HEK293 (cell line): ENCODE measurements around the gene DDX31.

Source experiments
- BCL11B ChIP-seq: fragments of 450-650 bp; formaldehyde crosslinking; IDR thresholded peaks from 2 replicates; pipeline ENCODE4 v1.5.1; 2016; ENCODE audit warnings: low read depth, missing biosample characterization, missing genetic modification characterization
- GLIS2 ChIP-seq: fragments of 450-650 bp; formaldehyde crosslinking; IDR thresholded peaks from 2 replicates; pipeline ENCODE4 v1.5.1; 2016; ENCODE audit warnings: missing biosample characterization, missing genetic modification characterization
- KLF8 ChIP-seq: fragments of 450-650 bp; formaldehyde crosslinking; IDR thresholded peaks from 2 replicates; pipeline ENCODE4 v1.5.1; 2016; ENCODE audit warnings: missing biosample characterization, missing genetic modification characterization
- OSR2 ChIP-seq: fragments of 450-650 bp; formaldehyde crosslinking; IDR thresholded peaks from 2 replicates; pipeline ENCODE4 v1.5.1; 2016; ENCODE audit warnings: missing biosample characterization, missing genetic modification characterization
- SCRT1 ChIP-seq: fragments of 450-650 bp; formaldehyde crosslinking; IDR thresholded peaks from 2 replicates; pipeline ENCODE4 v1.5.1; 2016; ENCODE audit warnings: missing biosample characterization, missing genetic modification characterization, borderline replicate concordance
- TSHZ1 ChIP-seq: fragments of 450-650 bp; formaldehyde crosslinking; IDR thresholded peaks from 2 replicates; pipeline ENCODE4 v1.5.1; 2016; ENCODE audit warnings: missing biosample characterization, missing genetic modification characterization, borderline replicate concordance
- WT1 ChIP-seq: fragments of 450-650 bp; formaldehyde crosslinking; IDR thresholded peaks from 2 replicates; pipeline ENCODE4 v1.5.1; 2016; ENCODE audit warnings: missing biosample characterization, missing genetic modification characterization
- ZBTB10 ChIP-seq: fragments of 450-650 bp; formaldehyde crosslinking; IDR thresholded peaks from 2 replicates; pipeline ENCODE4 v1.5.1; 2016; ENCODE audit warnings: missing biosample characterization, missing genetic modification characterization
- ZBTB44 ChIP-seq: fragments of 450-650 bp; IDR thresholded peaks from 2 replicates; pipeline ENCODE4 v1.5.1; 2018; ENCODE audit warnings: missing biosample characterization, mild to moderate bottlenecking, missing genetic modification characterization
- ZBTB8A ChIP-seq: fragments of 450-650 bp; formaldehyde crosslinking; IDR thresholded peaks from 2 replicates; pipeline ENCODE4 v1.5.1; 2016; ENCODE audit warnings: missing biosample characterization, missing genetic modification characterization
- ZFP69B ChIP-seq: fragments of 450-650 bp; formaldehyde crosslinking; IDR thresholded peaks from 2 replicates; pipeline ENCODE4 v1.5.1; 2016; ENCODE audit warnings: missing biosample characterization, missing genetic modification characterization
- ZIC2 ChIP-seq: fragments of 450-650 bp; formaldehyde crosslinking; IDR thresholded peaks from 2 replicates; pipeline ENCODE4 v1.5.1; 2016; ENCODE audit warnings: missing biosample characterization, missing genetic modification characterization
- ZNF121 ChIP-seq: fragments of 450-650 bp; formaldehyde crosslinking; IDR thresholded peaks from 2 replicates; pipeline ENCODE4 v1.5.1; 2016; ENCODE audit warnings: missing biosample characterization, missing genetic modification characterization
- ZNF19 ChIP-seq: fragments of 450-650 bp; formaldehyde crosslinking; IDR thresholded peaks from 2 replicates; pipeline ENCODE4; 2016; ENCODE audit warnings: missing biosample characterization, missing genetic modification characterization, low read depth
- ZNF48 ChIP-seq: fragments of 450-650 bp; formaldehyde crosslinking; IDR thresholded peaks from 2 replicates; pipeline ENCODE4 v1.5.1; 2016; ENCODE audit warnings: missing biosample characterization, missing genetic modification characterization
- ZNF510 ChIP-seq: fragments of 450-650 bp; formaldehyde crosslinking; IDR thresholded peaks from 2 replicates; pipeline ENCODE4 v1.5.1; 2018; ENCODE audit warnings: mild to moderate bottlenecking, missing genetic modification characterization, missing biosample characterization; ENCODE audit not compliant: insufficient replicate concordance
- ZNF626 ChIP-seq: fragments of 450-650 bp; sonication (Bioruptor Pico); formaldehyde crosslinking; IDR thresholded peaks from 2 replicates; pipeline ENCODE4 v1.5.1; 2018; ENCODE audit warnings: missing biosample characterization, missing genetic modification characterization, inconsistent platforms
- ZNF658 ChIP-seq: fragments of 450-650 bp; formaldehyde crosslinking; IDR thresholded peaks from 2 replicates; pipeline ENCODE4; 2016; ENCODE audit warnings: missing biosample characterization, missing genetic modification characterization
- ZNF776 ChIP-seq: fragments of 450-650 bp; formaldehyde crosslinking; IDR thresholded peaks from 2 replicates; pipeline ENCODE4 v1.5.0; 2017; ENCODE audit warnings: missing biosample characterization, missing genetic modification characterization, borderline replicate concordance
- ZXDB ChIP-seq: fragments of 450-650 bp; formaldehyde crosslinking; IDR thresholded peaks from 2 replicates; pipeline ENCODE4 v1.5.1; 2016; ENCODE audit warnings: missing biosample characterization, missing genetic modification characterization
- TF ChIP-seq, protein P1 (sequence below): fragments of 450-650 bp; formaldehyde crosslinking; IDR thresholded peaks from 2 replicates; pipeline ENCODE4 v1.5.1; 2016; ENCODE audit warnings: missing biosample characterization, missing genetic modification characterization
- TF ChIP-seq, protein P2 (sequence below): fragments of 450-650 bp; formaldehyde crosslinking; IDR thresholded peaks from 2 replicates; pipeline ENCODE4 v1.5.1; 2016; ENCODE audit warnings: missing biosample characterization, missing genetic modification characterization
- TF ChIP-seq, protein P3 (sequence below): fragments of 450-650 bp; formaldehyde crosslinking; IDR thresholded peaks from 2 replicates; pipeline ENCODE4 v1.5.1; 2017; ENCODE audit warnings: missing biosample characterization, missing genetic modification characterization
- TF ChIP-seq, protein P4 (sequence below): fragments of 450-650 bp; formaldehyde crosslinking; IDR thresholded peaks from 2 replicates; pipeline ENCODE4 v1.5.1; 2016; ENCODE audit warnings: missing biosample characterization, missing genetic modification characterization

DDX31 gene

DNA sequence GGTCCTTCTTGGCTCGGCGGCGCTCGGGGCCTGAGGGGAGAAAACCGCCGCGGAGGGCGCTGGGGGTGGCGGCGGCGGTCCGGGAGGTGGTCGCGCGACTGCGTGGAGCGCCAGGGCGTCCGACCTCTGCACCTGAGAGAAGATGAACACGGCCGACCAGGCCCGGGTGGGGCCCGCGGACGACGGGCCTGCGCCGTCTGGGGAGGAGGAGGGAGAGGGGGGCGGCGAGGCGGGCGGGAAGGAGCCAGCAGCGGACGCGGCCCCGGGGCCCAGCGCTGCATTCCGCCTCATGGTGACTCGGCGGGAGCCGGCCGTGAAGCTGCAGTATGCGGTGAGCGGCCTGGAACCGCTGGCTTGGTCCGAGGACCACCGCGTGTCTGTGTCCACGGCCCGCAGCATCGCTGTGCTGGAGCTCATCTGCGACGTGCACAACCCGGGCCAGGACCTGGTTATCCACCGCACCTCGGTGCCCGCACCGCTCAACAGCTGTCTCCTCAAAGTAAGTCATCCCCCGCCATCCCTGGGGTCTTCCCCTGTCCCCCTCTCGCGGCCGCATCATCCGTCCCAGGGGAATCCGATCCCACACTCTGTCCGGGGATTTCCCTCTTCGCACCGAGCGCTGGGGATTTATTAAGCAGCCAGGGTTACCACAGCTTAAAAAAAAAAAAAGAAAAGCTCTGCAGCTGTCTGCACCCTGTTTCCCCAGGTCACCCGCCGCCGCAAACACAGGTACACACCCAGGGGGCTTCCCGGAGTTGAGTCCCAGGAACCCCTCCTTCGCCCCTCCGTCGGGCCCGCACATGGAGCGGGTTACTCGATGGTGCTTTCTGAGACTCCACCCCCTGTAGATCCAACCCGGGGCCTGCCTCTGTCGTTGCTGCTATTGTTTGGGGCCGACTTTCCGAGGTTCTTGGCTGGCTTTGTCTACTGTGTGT lies 941 bp upstream of the DDX31 start, which contains the start of gene GTF3C4 (continued):
- 0 out of 2 replicates have a peak, but pooled peaks have one; percentile 19 for TF ChIP-seq ZNF121 (tag by site-specific recombination)
- no peak for TF ChIP-seq ZNF658 (tag by site-specific recombination)
- no peak for TF ChIP-seq BCL11B (tag by site-specific recombination)
- TF ChIP-seq, protein P1, sequence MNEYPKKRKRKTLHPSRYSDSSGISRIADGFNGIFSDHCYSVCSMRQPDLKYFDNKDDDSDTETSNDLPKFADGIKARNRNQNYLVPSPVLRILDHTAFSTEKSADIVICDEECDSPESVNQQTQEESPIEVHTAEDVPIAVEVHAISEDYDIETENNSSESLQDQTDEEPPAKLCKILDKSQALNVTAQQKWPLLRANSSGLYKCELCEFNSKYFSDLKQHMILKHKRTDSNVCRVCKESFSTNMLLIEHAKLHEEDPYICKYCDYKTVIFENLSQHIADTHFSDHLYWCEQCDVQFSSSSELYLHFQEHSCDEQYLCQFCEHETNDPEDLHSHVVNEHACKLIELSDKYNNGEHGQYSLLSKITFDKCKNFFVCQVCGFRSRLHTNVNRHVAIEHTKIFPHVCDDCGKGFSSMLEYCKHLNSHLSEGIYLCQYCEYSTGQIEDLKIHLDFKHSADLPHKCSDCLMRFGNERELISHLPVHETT (tag by site-specific recombination): 0 out of 2 replicates have a peak, but pooled peaks have one; percentile 15
- TF ChIP-seq ZIC2: peak; percentile 28; the same call in 1 of the 2 replicates
- TF ChIP-seq GLIS2 (tag by site-specific recombination): peak; percentile 92
- no peak for TF ChIP-seq ZNF776 (tag by site-specific recombination)
- no peak for TF ChIP-seq ZNF48
- no peak for TF ChIP-seq OSR2
- TF ChIP-seq ZBTB8A: no peak
- no peak for TF ChIP-seq ZBTB10 (tag by site-specific recombination)
- TF ChIP-seq ZNF19: no peak
- no peak for TF ChIP-seq WT1 (tag by site-specific recombination)
- TF ChIP-seq ZFP69B: peak; percentile 50
- TF ChIP-seq, protein P2, sequence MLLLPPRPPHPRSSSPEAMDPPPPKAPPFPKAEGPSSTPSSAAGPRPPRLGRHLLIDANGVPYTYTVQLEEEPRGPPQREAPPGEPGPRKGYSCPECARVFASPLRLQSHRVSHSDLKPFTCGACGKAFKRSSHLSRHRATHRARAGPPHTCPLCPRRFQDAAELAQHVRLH (tag by site-specific recombination): no peak
- TF ChIP-seq, protein P3, sequence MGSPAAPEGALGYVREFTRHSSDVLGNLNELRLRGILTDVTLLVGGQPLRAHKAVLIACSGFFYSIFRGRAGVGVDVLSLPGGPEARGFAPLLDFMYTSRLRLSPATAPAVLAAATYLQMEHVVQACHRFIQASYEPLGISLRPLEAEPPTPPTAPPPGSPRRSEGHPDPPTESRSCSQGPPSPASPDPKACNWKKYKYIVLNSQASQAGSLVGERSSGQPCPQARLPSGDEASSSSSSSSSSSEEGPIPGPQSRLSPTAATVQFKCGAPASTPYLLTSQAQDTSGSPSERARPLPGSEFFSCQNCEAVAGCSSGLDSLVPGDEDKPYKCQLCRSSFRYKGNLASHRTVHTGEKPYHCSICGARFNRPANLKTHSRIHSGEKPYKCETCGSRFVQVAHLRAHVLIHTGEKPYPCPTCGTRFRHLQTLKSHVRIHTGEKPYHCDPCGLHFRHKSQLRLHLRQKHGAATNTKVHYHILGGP: no peak
- TF ChIP-seq KLF8 (tag by site-specific recombination): no peak
- no peak for TF ChIP-seq TSHZ1 (tag by site-specific recombination)
- no peak for TF ChIP-seq ZBTB44 (tag by site-specific recombination)
- TF ChIP-seq ZNF626 (tag by site-specific recombination): no peak
- no peak for TF ChIP-seq ZNF510 (tag by site-specific recombination)
- TF ChIP-seq, protein P4, sequence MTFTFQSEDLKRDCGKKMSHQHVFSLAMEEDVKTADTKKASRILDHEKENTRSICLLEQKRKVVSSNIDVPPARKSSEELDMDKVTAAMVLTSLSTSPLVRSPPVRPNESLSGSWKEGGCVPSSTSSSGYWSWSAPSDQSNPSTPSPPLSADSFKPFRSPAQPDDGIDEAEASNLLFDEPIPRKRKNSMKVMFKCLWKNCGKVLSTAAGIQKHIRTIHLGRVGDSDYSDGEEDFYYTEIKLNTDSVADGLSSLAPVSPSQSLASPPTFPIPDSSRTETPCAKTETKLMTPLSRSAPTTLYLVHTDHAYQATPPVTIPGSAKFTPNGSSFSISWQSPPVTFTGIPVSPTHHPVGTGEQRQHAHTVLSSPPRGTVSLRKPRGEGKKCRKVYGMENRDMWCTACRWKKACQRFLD (tag by site-specific recombination): no peak
- TF ChIP-seq ZXDB (tag by site-specific recombination): no peak
- TF ChIP-seq SCRT1: no peak
